Measurements from ENCODE around the gene GAB2.

GRCh38 chr11:78276311-78276710, 141.3 kb downstream of the GAB2 start:
- TF ChIP-seq CBFB (IDR thresholded peaks at IDR 0.05; ENCODE audit: low read depth) (no peak), SP1 (IDR thresholded peaks at IDR 0.05; ENCODE audit: low read depth, low read length) (no peak), REST (IDR thresholded peaks at IDR 0.05; ENCODE audit: low read depth, low read length) (no peak), STAT1 (conservative IDR thresholded peaks at IDR 0.05) (no peak), NR2C1 (IDR thresholded peaks at IDR 0.05) (no peak), GABPA (IDR thresholded peaks at IDR 0.05; ENCODE audit: low read depth) (no peak), EP300 (IDR thresholded peaks at IDR 0.05; ENCODE audit: borderline replicate concordance in 1 of 2, control insufficient read depth in 1 of 2, low read depth in 2 of 2, low read length in 2 of 2) (no peak), CTCF (IDR thresholded peaks at IDR 0.05 in 2 of 3, conservative IDR thresholded peaks at IDR 0.05 in 1 of 3; ENCODE audit: control insufficient read depth in 2 of 3, extremely low read depth in 1 of 3, insufficient read depth in 1 of 3, low read depth in 3 of 3, low read length in 3 of 3) (no peak)
